ENCODE results near the gene TMLHE.

The TMLHE gene, protein sequence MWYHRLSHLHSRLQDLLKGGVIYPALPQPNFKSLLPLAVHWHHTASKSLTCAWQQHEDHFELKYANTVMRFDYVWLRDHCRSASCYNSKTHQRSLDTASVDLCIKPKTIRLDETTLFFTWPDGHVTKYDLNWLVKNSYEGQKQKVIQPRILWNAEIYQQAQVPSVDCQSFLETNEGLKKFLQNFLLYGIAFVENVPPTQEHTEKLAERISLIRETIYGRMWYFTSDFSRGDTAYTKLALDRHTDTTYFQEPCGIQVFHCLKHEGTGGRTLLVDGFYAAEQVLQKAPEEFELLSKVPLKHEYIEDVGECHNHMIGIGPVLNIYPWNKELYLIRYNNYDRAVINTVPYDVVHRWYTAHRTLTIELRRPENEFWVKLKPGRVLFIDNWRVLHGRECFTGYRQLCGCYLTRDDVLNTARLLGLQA

DNA sequence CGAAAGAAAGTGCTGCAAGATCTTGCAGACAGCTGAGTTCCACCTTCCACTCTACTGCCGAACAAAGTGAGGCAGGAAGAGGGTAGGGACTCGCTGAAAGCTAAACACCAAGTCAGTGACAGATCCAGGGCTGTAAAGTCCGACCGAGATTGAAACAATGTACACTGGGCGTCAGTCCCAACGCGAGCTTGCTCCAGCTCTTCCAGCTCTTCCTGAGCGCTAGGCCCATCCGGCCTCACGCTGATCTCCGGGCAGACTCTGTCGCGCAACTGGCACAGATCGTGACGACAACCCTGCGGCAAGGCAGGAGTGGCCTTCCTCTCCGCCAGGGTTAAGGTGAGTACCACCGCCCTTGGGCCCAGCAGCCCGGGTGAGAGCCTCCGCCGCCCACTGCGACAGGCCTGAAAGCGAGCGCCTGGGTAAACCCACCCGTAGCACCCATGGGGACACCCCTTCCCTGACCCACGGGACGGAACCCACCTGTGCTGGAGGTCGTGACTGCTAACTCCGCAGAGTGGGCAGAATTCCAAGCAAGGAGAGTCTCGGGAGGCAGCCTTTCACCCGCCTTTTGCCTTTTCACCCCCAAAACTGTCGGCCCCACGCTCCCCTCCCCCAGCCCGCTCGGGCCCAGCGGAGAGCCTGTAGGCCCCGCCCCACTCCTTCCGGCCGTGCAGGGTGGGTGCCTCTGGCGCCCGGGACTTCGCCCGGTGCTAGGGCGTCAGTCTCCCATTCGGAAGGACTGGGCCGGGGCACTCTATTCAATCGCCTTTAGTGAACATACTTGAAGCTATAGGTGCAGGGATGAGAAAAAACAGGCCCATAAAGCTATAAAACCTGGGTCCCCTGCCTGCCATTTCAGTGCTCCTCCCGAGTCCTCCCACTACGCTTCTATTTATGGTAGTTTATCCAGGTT lies at the start of gene TMLHE, which contains the start of gene SPRY3:
TMLHE (minus strand) TSS at position 641 of the 913 bp plus-strand sequence. CDS start 67,676 bp downstream, outside the sequence.
SPRY3 (plus strand) TSS at position 275 of the 913 bp plus-strand sequence.
- Histone ChIP-seq H2AFZ (ENCODE audit: low read length) (peak within 1 kb of the TSS; percentile 80), H3K9me3 (replicated peaks; ENCODE audit: insufficient read depth, low read length) (no peaks in the 10 kb centered on the region), H3K4me1 (ENCODE audit: low read length) (no peaks in the 10 kb centered on the region), H3K36me3 (replicated peaks; ENCODE audit: insufficient read depth, low read length) (no peaks in the 10 kb centered on the region), H3K9ac (ENCODE audit: low read length) (peak within 1 kb of the TSS; percentile 83), H3K9me2 (replicated peaks; ENCODE audit: insufficient read depth, low read length) (no peaks in the 10 kb centered on the region), H3K79me2 (ENCODE audit: low read length) (peaks cover 11% of the 10 kb centered on the region; the same call in 1 of the 2 replicates), H3K4me3 (ENCODE audit: low read length) (peak within 1 kb of the TSS; percentile 77), H3F3A (ENCODE audit: insufficient read depth, low read length) (no peaks in the 10 kb centered on the region), H4K20me1 (ENCODE audit: insufficient read depth, low read length) (no peaks in the 10 kb centered on the region), H3K27ac (ENCODE audit: low read length) (peak within 1 kb of the TSS; percentile 57), H3K27me3 (replicated peaks; ENCODE audit: insufficient read depth, low read length) (no peaks in the 10 kb centered on the region), H3K4me2 (ENCODE audit: low read depth, low read length) (peak within 1 kb of the TSS; percentile 68)
- DNase-seq: peak; percentile 52
- TF ChIP-seq EZH2phosphoT487 (IDR thresholded peaks at IDR 0.05; ENCODE audit: low read length) (no peak), EZH2 (optimal IDR thresholded peaks at IDR 0.05; ENCODE audit: low read depth, low read length) (no peak)
- TF ChIP-seq, protein P1, sequence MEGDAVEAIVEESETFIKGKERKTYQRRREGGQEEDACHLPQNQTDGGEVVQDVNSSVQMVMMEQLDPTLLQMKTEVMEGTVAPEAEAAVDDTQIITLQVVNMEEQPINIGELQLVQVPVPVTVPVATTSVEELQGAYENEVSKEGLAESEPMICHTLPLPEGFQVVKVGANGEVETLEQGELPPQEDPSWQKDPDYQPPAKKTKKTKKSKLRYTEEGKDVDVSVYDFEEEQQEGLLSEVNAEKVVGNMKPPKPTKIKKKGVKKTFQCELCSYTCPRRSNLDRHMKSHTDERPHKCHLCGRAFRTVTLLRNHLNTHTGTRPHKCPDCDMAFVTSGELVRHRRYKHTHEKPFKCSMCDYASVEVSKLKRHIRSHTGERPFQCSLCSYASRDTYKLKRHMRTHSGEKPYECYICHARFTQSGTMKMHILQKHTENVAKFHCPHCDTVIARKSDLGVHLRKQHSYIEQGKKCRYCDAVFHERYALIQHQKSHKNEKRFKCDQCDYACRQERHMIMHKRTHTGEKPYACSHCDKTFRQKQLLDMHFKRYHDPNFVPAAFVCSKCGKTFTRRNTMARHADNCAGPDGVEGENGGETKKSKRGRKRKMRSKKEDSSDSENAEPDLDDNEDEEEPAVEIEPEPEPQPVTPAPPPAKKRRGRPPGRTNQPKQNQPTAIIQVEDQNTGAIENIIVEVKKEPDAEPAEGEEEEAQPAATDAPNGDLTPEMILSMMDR (IDR thresholded peaks at IDR 0.05; ENCODE audit: low read length): no peak

DNA sequence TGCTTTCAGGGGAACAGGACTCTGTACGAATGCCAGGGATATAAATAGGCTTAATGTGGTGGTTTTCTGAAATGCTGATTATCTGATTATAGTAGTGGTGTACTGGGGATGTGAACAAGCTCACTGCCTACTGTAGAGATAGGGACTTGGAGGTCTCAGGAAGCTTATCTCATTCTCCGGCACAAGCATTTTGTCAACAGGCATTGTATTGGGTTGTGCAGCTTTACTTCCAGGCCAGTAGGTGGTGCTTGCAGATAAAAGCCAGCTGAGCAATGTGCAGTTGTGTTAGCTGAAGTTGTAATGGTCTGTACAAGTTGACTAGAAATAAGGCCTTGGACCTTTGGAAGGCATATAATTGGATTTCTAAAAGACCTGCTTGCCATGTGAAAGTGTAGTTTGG lies 49.5 kb upstream of the TMLHE start:
- Histone ChIP-seq H3K4me1 (ENCODE audit: low read length) (no peaks in the 10 kb centered on the region), H2AFZ (ENCODE audit: low read length) (no peak overlapping the region), H3K4me2 (ENCODE audit: low read depth, low read length) (no peak overlapping the region), H3K9ac (ENCODE audit: low read length) (no peak overlapping the region), H3K36me3 (replicated peaks; ENCODE audit: insufficient read depth, low read length) (no peaks in the 10 kb centered on the region), H3K4me3 (ENCODE audit: low read length) (no peak overlapping the region), H3K9me3 (replicated peaks; ENCODE audit: insufficient read depth, low read length) (no peaks in the 10 kb centered on the region), H3F3A (ENCODE audit: insufficient read depth, low read length) (no peaks in the 10 kb centered on the region), H3K27ac (ENCODE audit: low read length) (no peak overlapping the region), H3K9me2 (replicated peaks; ENCODE audit: insufficient read depth, low read length) (no peaks in the 10 kb centered on the region), H3K27me3 (replicated peaks; ENCODE audit: insufficient read depth, low read length) (no peaks in the 10 kb centered on the region), H3K79me2 (ENCODE audit: low read length) (no peaks in the 10 kb centered on the region), H4K20me1 (ENCODE audit: insufficient read depth, low read length) (no peaks in the 10 kb centered on the region)
- DNase-seq: peak; percentile 21
- TF ChIP-seq, protein P1 (IDR thresholded peaks at IDR 0.05; ENCODE audit: low read length): peak; percentile 54
- TF ChIP-seq EZH2phosphoT487 (IDR thresholded peaks at IDR 0.05; ENCODE audit: low read length): no peak

DNA sequence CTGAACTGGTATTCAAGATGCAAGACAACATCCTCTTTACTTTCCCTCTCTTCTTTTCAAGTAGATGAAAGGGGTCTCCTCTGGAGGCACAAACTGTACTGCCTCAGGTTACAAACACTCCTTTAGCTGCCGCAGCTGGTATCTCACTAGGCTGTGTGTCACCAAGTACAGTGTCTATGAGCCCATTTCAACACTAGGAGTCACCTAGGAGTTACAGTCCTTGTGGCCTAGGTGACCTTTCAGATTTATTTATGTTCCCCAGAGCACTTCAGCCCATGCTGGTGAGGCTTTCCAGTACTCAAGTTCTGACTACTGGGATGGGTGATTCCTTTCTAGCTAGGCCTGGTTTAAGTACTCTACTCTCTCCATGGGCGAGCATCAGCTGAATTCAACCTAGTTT lies 32.4 kb upstream of the TMLHE start:
- Histone ChIP-seq H3K4me2 (ENCODE audit: low read depth, low read length) (no peak overlapping the region), H4K20me1 (ENCODE audit: insufficient read depth, low read length) (no peaks in the 10 kb centered on the region), H3K9me2 (replicated peaks; ENCODE audit: insufficient read depth, low read length) (no peaks in the 10 kb centered on the region), H3K4me1 (ENCODE audit: low read length) (no peaks in the 10 kb centered on the region), H3K36me3 (replicated peaks; ENCODE audit: insufficient read depth, low read length) (no peaks in the 10 kb centered on the region), H3K27ac (ENCODE audit: low read length) (no peak overlapping the region), H2AFZ (ENCODE audit: low read length) (no peak overlapping the region), H3K27me3 (replicated peaks; ENCODE audit: insufficient read depth, low read length) (no peaks in the 10 kb centered on the region), H3K4me3 (ENCODE audit: low read length) (no peak overlapping the region), H3K9me3 (replicated peaks; ENCODE audit: insufficient read depth, low read length) (no peaks in the 10 kb centered on the region), H3K79me2 (ENCODE audit: low read length) (no peaks in the 10 kb centered on the region), H3K9ac (ENCODE audit: low read length) (no peak overlapping the region), H3F3A (ENCODE audit: insufficient read depth, low read length) (no peaks in the 10 kb centered on the region)
- peak; percentile 13 for DNase-seq
- TF ChIP-seq EZH2 (optimal IDR thresholded peaks at IDR 0.05; ENCODE audit: low read depth, low read length) (no peak), EZH2phosphoT487 (IDR thresholded peaks at IDR 0.05; ENCODE audit: low read length) (no peak)
- TF ChIP-seq, protein P1 (IDR thresholded peaks at IDR 0.05; ENCODE audit: low read length): no peak
